Tibial artery (tissue), 4 donors: ENCODE data around the gene CWC15.

ENCODE experiments used
- DNase-seq, 2 donors: peaks; one replicate each; pipeline ENCODE4 v3.0.0-alpha.2; 2019
- H3K27ac ChIP-seq, 2 donors: fragments of 200-600 bp; sonication (generic) in 1 of 2; 1 replicate in 1 of 2; 2 replicates in 1 of 2; pipeline ENCODE4 v1.5.1; 2018 to 2019; ENCODE audit warnings: mild to moderate bottlenecking in 1 of 2
- H3K27me3 ChIP-seq, 2 donors: fragments of 200-600 bp; sonication (generic) in 1 of 2; one replicate each; pipeline versions ENCODE4 v1.5.1 to v1.6.0; 2016 to 2019
- H3K36me3 ChIP-seq, 3 donors: fragments of 200-600 bp; sonication (generic) in 2 of 3; one replicate each; pipeline ENCODE4 v1.5.1; 2016 to 2019; ENCODE audit warnings: mild to moderate bottlenecking in 2 of 3
- H3K4me1 ChIP-seq, 4 donors: fragments of 200-600 bp; sonication (generic) in 2 of 4; 1 replicate in 3 of 4; 2 replicates in 1 of 4; pipeline ENCODE4 v1.5.1; 2016 to 2019
- H3K4me3 ChIP-seq, 2 donors: fragments of 200-600 bp; sonication (generic) in 1 of 2; 1 replicate in 1 of 2; 2 replicates in 1 of 2; pipeline ENCODE4 v1.5.1; 2018 to 2019; ENCODE audit warnings: mild to moderate bottlenecking in 2 of 2
- H3K9me3 ChIP-seq, 3 donors: fragments of 200-600 bp; sonication (generic) in 1 of 3; one replicate each; pipeline ENCODE4 v1.5.1; 2016 to 2019
- CTCF ChIP-seq, 2 experiments: fragments of 200-600 bp in 1 of 2; fragments of 450-650 bp in 1 of 2; IDR thresholded peaks; one replicate each; pipeline ENCODE4 v1.5.1; 2017 to 2019; ENCODE audit warnings: antibody characterized with exemption in 2 of 2, mild to moderate bottlenecking in 1 of 2, moderate library complexity in 1 of 2
- intact Hi-C: fragments of 100-400 bp; cut with DNase I; formaldehyde crosslinking; loops from one replicate; pipeline ENCODE4 v1.15.0; 2023; ENCODE audit warnings: low total_unique reads

The CWC15 gene

GRCh38 chr11:94928117-94928990 lies 45.0 kb downstream of the CWC15 start:
- no peak for DNase-seq
- H3K4me1 ChIP-seq = peaks cover 0 to 38% (median 31%) of the 10 kb centered on the region in 4 donors
- no peak for TF ChIP-seq CTCF (IDR thresholded peaks at IDR 0.05)
- H3K27ac ChIP-seq = peak overlapping the region; percentile 60 to 69
- intact Hi-C loops = no loop called here
- H3K27me3 ChIP-seq = no peaks in the 10 kb centered on the region
- H3K9me3 ChIP-seq = no peaks in the 10 kb centered on the region
- H3K4me3 ChIP-seq = no peak overlapping the region
- no peaks in the 10 kb centered on the region for H3K36me3 ChIP-seq

GRCh38 chr11:94926698-94927237 lies 46.6 kb downstream of the CWC15 start:
- H3K27ac ChIP-seq = peak overlapping the region; percentile 60 to 69
- no peak for TF ChIP-seq CTCF (IDR thresholded peaks at IDR 0.05)
- H3K9me3 ChIP-seq = no peaks in the 10 kb centered on the region
- H3K4me3 ChIP-seq = no peak overlapping the region
- peak; percentile 78 to 92 for DNase-seq
- no peaks in the 10 kb centered on the region for H3K27me3 ChIP-seq
- no peaks in the 10 kb centered on the region for H3K36me3 ChIP-seq
- peaks cover 0 to 38% (median 30%) of the 10 kb centered on the region in 4 donors for H3K4me1 ChIP-seq
- intact Hi-C loops = no loop called here

- intact Hi-C loops = no loop called here
- Histone ChIP-seq H3K9me3 (no peaks in the 10 kb centered on the region), H3K27ac (peak overlapping the region; percentile 60 to 69), H3K36me3 (no peaks in the 10 kb centered on the region), H3K27me3 (no peaks in the 10 kb centered on the region), H3K4me1 (peaks cover 0 to 38% (median 30%) of the 10 kb centered on the region in 4 donors), H3K4me3 (no peak overlapping the region)
- no peak for TF ChIP-seq CTCF (IDR thresholded peaks at IDR 0.05)
- DNase-seq = no peak
These were observed 47.1 kb downstream of the CWC15 start for GRCh38 chr11:94926271-94926625.

GRCh38 chr11:94925422-94926270 lies 47.7 kb downstream of the CWC15 start:
- no peak for DNase-seq
- no peak overlapping the region for H3K4me3 ChIP-seq
- H3K9me3 ChIP-seq = no peaks in the 10 kb centered on the region
- H3K27me3 ChIP-seq = no peaks in the 10 kb centered on the region
- no peaks in the 10 kb centered on the region for H3K36me3 ChIP-seq
- H3K27ac ChIP-seq = peak overlapping the region in 1 of 2 donors; percentile 69
- no peak for TF ChIP-seq CTCF (IDR thresholded peaks at IDR 0.05)
- intact Hi-C loops = no loop called here
- peaks cover 0 to 38% (median 30%) of the 10 kb centered on the region in 4 donors for H3K4me1 ChIP-seq

GRCh38 chr11:94924612-94925011 lies 48.7 kb downstream of the CWC15 start:
- H3K27me3 ChIP-seq = no peaks in the 10 kb centered on the region
- H3K36me3 ChIP-seq = no peaks in the 10 kb centered on the region
- intact Hi-C loops = no loop called here
- DNase-seq = no peak
- TF ChIP-seq CTCF (IDR thresholded peaks at IDR 0.05) = no peak
- peaks cover 0 to 37% (median 30%) of the 10 kb centered on the region in 4 donors for H3K4me1 ChIP-seq
- no peak overlapping the region for H3K4me3 ChIP-seq
- H3K9me3 ChIP-seq = no peaks in the 10 kb centered on the region
- H3K27ac ChIP-seq = no peak overlapping the region
